A673 (cell line): ENCODE data around the gene SH3D21.

Experiments
- CTCF ChIP-seq: fragments of 300-800, 200-600 bp; sonication (generic); conservative IDR thresholded peaks from 2 replicates; pipeline ENCODE4 v1.5.1; 2017; ENCODE audit warnings: low read depth, mild to moderate bottlenecking, antibody characterized with exemption, low read length, moderate library complexity, mixed read lengths
- EZH2 ChIP-seq: fragments of 200-600 bp; sonication (generic); IDR thresholded peaks from 2 replicates; pipeline ENCODE4 v1.6.1; 2017; ENCODE audit warnings: borderline replicate concordance, low read depth, mild to moderate bottlenecking, mixed read lengths, antibody characterized with exemption, low read length; ENCODE audit not compliant: poor library complexity, severe bottlenecking

- TF ChIP-seq CTCF = no peak
- TF ChIP-seq EZH2 = no peak
Observed at GRCh38 chr1:36346741-36347370, 40.7 kb downstream of the SH3D21 start.
